Measurements from ENCODE around the gene FAT4. TPM values are rescaled to one million over a fixed set of nuclear protein-coding genes. Genes with fewer than 3 reads are reported as not detected.
A peak's percentile ranks its signal among the peaks of the same experiment; 100 is the strongest.

Gene FAT4
- total RNA-seq, 2 donors from 2014 or later, result 3.3 to 3.6 TPM

DNA sequence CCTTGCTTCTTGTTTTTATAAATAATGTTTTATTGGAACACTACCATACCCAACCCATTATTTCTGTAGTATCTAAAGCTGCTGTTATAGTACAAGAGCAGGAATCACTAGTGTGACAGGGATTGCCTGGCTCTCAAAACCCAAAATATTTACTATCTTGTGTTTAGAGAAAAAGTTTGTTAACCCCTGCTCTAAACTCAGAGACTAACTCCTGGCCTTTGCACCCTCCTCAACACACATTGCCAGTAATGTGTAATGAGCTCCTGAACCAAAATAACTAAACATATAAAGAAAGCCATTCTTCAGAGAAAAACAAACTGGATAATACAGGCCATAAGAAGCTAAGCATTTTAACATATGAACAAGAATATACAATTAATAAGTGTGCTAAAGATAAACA, 8.2 kb upstream of the FAT4 start:
- Histone ChIP-seq H3K27ac (no peak overlapping the region), H3K4me3 (no peak overlapping the region), H3K9me3 (no peaks in the 10 kb centered on the region), H3K36me3 (replicated peaks in 1 of 2; ENCODE audit: insufficient read depth in 1 of 2, low read depth in 2 of 2) (no peaks in the 10 kb centered on the region), H3K4me1 (no peaks in the 10 kb centered on the region), H3K27me3 (no peaks in the 10 kb centered on the region)
- DNase-seq (no peak), ATAC-seq (no peak)
- intact Hi-C loops (cut with DNase I), result no loop called here
- TF ChIP-seq, protein P1, sequence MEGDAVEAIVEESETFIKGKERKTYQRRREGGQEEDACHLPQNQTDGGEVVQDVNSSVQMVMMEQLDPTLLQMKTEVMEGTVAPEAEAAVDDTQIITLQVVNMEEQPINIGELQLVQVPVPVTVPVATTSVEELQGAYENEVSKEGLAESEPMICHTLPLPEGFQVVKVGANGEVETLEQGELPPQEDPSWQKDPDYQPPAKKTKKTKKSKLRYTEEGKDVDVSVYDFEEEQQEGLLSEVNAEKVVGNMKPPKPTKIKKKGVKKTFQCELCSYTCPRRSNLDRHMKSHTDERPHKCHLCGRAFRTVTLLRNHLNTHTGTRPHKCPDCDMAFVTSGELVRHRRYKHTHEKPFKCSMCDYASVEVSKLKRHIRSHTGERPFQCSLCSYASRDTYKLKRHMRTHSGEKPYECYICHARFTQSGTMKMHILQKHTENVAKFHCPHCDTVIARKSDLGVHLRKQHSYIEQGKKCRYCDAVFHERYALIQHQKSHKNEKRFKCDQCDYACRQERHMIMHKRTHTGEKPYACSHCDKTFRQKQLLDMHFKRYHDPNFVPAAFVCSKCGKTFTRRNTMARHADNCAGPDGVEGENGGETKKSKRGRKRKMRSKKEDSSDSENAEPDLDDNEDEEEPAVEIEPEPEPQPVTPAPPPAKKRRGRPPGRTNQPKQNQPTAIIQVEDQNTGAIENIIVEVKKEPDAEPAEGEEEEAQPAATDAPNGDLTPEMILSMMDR (IDR thresholded peaks at IDR 0.05), result no peak
- TF ChIP-seq POLR2A (IDR thresholded peaks at IDR 0.05), result no peak

DNA sequence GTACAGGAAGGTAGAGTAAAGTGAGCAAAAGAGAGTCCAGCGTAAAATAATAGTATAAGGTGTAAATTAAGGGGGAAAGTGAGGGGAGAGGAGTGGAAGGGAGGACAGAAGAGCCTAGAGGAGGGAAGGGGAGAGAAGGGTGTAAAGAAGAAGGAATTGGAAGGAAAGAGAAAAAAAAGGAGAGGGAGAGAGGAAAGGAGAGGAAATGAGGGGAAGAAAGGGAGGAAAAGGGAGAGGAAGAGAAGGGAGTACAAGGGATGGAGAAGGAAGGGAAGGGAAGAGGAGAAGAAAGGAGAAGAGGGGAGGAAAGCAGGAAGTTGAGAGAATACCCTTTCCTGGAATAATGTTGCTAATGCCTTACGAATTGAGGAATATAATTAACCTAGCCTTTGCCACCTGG, 3.3 kb upstream of the FAT4 start:
- peaks cover 15% of the 10 kb centered on the region for H3K4me1 ChIP-seq
- intact Hi-C loops (cut with DNase I), result loop anchor here (10.0 kb wide), 1 partner anchor 433 kb away; no protein-coding TSS in a partner anchor

DNA sequence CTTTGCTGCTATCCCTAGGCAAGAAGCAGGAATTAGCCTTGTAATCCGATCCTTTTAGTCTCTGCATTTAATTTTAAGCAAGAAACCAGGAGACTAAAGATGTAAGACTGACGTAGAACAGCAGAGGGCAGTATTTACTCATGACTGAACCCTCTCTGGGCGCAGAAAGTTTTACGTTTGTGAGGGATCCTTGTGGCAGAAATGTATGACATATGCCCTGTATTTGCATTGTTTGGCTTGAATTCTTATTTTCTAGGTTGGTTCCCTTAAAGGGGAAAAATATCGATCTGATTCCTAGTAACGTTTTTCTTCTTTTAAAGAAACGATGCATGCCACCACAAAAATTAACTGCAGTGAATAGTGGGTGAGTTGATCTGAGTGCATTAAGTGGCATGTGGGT, 1.3 kb upstream of the FAT4 start:
- no peak for TF ChIP-seq POLR2A (IDR thresholded peaks at IDR 0.05)
- TF ChIP-seq, protein P1 (IDR thresholded peaks at IDR 0.05), result peak; percentile 58 to 94 (median 91)
- Histone ChIP-seq H3K27ac (no peak overlapping the region), H3K36me3 (replicated peaks in 1 of 2; ENCODE audit: insufficient read depth in 1 of 2, low read depth in 2 of 2) (no peaks in the 10 kb centered on the region), H3K4me1 (peaks cover 28% of the 10 kb centered on the region), H3K27me3 (no peaks in the 10 kb centered on the region), H3K9me3 (no peaks in the 10 kb centered on the region), H3K4me3 (no peak overlapping the region)
- intact Hi-C loops (cut with DNase I), result loop anchor here (10.0 kb wide), 1 partner anchor 431 kb away; no protein-coding TSS in a partner anchor
- DNase-seq (peak in 3 of 4 donors; percentile 31 to 66 (median 46)), ATAC-seq (peak; percentile 41)
- 2 to 3% methylated on average over 7 of the region's 7 CpGs for WGBS, 2 donors

More for the DNA sequence above, 3.3 kb upstream of the FAT4 start:
- Histone ChIP-seq H3K9me3 (no peaks in the 10 kb centered on the region), H3K27me3 (no peaks in the 10 kb centered on the region), H3K27ac (no peak overlapping the region), H3K4me3 (no peak overlapping the region), H3K36me3 (replicated peaks in 1 of 2; ENCODE audit: insufficient read depth in 1 of 2, low read depth in 2 of 2) (no peaks in the 10 kb centered on the region)
- DNase-seq (no peak), ATAC-seq (no peak)
- no peak for TF ChIP-seq POLR2A (IDR thresholded peaks at IDR 0.05)
- TF ChIP-seq, protein P1 (IDR thresholded peaks at IDR 0.05), result no peak
- 24 to 29% methylated on average over 2 of the region's 2 CpGs for WGBS, 2 donors

- DNase-seq (no peak), ATAC-seq (no peak)
- Histone ChIP-seq H3K27ac (peak overlapping the region in 2 of 4 donors; percentile 70 to 77), H3K4me1 (peaks cover 28% of the 10 kb centered on the region), H3K27me3 (no peaks in the 10 kb centered on the region), H3K9me3 (no peaks in the 10 kb centered on the region), H3K4me3 (peak overlapping the region in 1 of 2 donors; percentile 88), H3K36me3 (replicated peaks in 1 of 2; ENCODE audit: insufficient read depth in 1 of 2, low read depth in 2 of 2) (no peaks in the 10 kb centered on the region)
- intact Hi-C loops (cut with DNase I), result loop anchor here (10.0 kb wide), 1 partner anchor 431 kb away; no protein-coding TSS in a partner anchor
- TF ChIP-seq, protein P1 (IDR thresholded peaks at IDR 0.05), result no peak
- no peak for TF ChIP-seq POLR2A (IDR thresholded peaks at IDR 0.05)
- 9 to 10% methylated on average over 7 of the region's 7 CpGs for WGBS, 2 donors
Measured at GRCh38 chr4:125313989-125314667, 627 bp upstream of the FAT4 start.
